Measurements from ENCODE around the gene TMEM170B. TPM values are rescaled to one million over a fixed set of nuclear protein-coding genes. Genes with fewer than 3 reads are reported as not detected.

The TMEM170B gene, protein sequence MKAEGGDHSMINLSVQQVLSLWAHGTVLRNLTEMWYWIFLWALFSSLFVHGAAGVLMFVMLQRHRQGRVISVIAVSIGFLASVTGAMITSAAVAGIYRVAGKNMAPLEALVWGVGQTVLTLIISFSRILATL
- total RNA-seq (2021) (3.5 and 3.9 TPM in 2 replicates), Bru-seq, nascent RNA (percentile 64 among the genes with signal in this experiment), BruChase-seq, experiment 1, labeled RNA remaining after a 2-hour chase (percentile 75 among the genes with signal in this experiment), BruChase-seq, experiment 2, labeled RNA remaining after a 6-hour chase (percentile 69 among the genes with signal in this experiment)
- long read RNA-seq, full-length matches to known transcripts: 7 of 8 reads
- long read RNA-seq, partial matches to known transcripts: 0 of 8 reads
- long read RNA-seq, other reads (novel, unspliced or antisense): 1 of 8 reads

- POLR2A ChIA-PET (ENCODE audit: unreplicated experiment): interaction anchor here (0.7 kb wide), 1 partner anchor 658 kb away, joined by 4 read pairs; no protein-coding TSS in a partner anchor
- Histone ChIP-seq H3K27ac (no peak within 1 kb of the TSS), H3K4me2 (peak within 1 kb of the TSS; percentile 71), H3K27me3 (ENCODE audit: insufficient read depth, low read depth) (no peaks in the 10 kb centered on the region), H3K79me2 (ENCODE audit: low read depth) (no peaks in the 10 kb centered on the region), H3K9me2 (ENCODE audit: insufficient read depth) (no peaks in the 10 kb centered on the region), H4K20me1 (ENCODE audit: insufficient read depth) (no peaks in the 10 kb centered on the region), H3K4me1 (replicated peaks; ENCODE audit: insufficient read depth) (peaks cover 21% of the 10 kb centered on the region), H2AFZ (peak within 1 kb of the TSS; percentile 83), H3K9me3 (ENCODE audit: insufficient read depth, low read depth) (no peaks in the 10 kb centered on the region), H3K36me3 (ENCODE audit: low read depth) (no peaks in the 10 kb centered on the region), H3F3A (ENCODE audit: insufficient read depth, low read depth) (peaks cover 9% of the 10 kb centered on the region; the same call in 1 of the 2 replicates), H3K4me3 (peak within 1 kb of the TSS; percentile 60)
- TF ChIP-seq, protein P1, sequence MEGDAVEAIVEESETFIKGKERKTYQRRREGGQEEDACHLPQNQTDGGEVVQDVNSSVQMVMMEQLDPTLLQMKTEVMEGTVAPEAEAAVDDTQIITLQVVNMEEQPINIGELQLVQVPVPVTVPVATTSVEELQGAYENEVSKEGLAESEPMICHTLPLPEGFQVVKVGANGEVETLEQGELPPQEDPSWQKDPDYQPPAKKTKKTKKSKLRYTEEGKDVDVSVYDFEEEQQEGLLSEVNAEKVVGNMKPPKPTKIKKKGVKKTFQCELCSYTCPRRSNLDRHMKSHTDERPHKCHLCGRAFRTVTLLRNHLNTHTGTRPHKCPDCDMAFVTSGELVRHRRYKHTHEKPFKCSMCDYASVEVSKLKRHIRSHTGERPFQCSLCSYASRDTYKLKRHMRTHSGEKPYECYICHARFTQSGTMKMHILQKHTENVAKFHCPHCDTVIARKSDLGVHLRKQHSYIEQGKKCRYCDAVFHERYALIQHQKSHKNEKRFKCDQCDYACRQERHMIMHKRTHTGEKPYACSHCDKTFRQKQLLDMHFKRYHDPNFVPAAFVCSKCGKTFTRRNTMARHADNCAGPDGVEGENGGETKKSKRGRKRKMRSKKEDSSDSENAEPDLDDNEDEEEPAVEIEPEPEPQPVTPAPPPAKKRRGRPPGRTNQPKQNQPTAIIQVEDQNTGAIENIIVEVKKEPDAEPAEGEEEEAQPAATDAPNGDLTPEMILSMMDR (conservative IDR thresholded peaks at IDR 0.05): no peak
- TF ChIP-seq EZH2 (IDR thresholded peaks at IDR 0.05; ENCODE audit: low read depth): no peak
- peak; percentile 65 to 96 for DNase-seq
- CTCF ChIA-PET: no interaction called here
- intact Hi-C loops (cut with micrococcal nuclease; ENCODE audit: unreplicated experiment): no loop called here
- BruUV-seq (replicated peaks): no TSS peak
Observed at GRCh38 chr6:11537229-11538051, at the start of gene TMEM170B. TMEM170B (plus strand) TSS chr6:11537749; CDS start chr6:11538278, 529 bp downstream.

- Histone ChIP-seq H3K4me2 (no peak overlapping the region), H3K9me2 (ENCODE audit: insufficient read depth) (no peaks in the 10 kb centered on the region), H2AFZ (no peak overlapping the region), H3K9me3 (ENCODE audit: insufficient read depth, low read depth) (no peaks in the 10 kb centered on the region), H3K4me3 (no peak overlapping the region), H3F3A (ENCODE audit: insufficient read depth, low read depth) (no peaks in the 10 kb centered on the region; the same call in 1 of the 2 replicates), H3K27ac (no peak overlapping the region), H3K79me2 (ENCODE audit: low read depth) (no peaks in the 10 kb centered on the region), H3K4me1 (replicated peaks; ENCODE audit: insufficient read depth) (peaks cover 10% of the 10 kb centered on the region), H3K36me3 (ENCODE audit: low read depth) (no peaks in the 10 kb centered on the region), H3K27me3 (ENCODE audit: insufficient read depth, low read depth) (no peaks in the 10 kb centered on the region), H4K20me1 (ENCODE audit: insufficient read depth) (no peaks in the 10 kb centered on the region)
- ChIA-PET POLR2A (ENCODE audit: unreplicated experiment) (no interaction called here), CTCF (no interaction called here)
- no TSS peak for BruUV-seq (replicated peaks)
- no peak for DNase-seq
- TF ChIP-seq, protein P1 (conservative IDR thresholded peaks at IDR 0.05): no peak
- TF ChIP-seq EZH2 (IDR thresholded peaks at IDR 0.05; ENCODE audit: low read depth): no peak
- intact Hi-C loops (cut with micrococcal nuclease; ENCODE audit: unreplicated experiment): no loop called here
Observed at GRCh38 chr6:11490996-11491395, 46.6 kb upstream of the TMEM170B start.

DNA sequence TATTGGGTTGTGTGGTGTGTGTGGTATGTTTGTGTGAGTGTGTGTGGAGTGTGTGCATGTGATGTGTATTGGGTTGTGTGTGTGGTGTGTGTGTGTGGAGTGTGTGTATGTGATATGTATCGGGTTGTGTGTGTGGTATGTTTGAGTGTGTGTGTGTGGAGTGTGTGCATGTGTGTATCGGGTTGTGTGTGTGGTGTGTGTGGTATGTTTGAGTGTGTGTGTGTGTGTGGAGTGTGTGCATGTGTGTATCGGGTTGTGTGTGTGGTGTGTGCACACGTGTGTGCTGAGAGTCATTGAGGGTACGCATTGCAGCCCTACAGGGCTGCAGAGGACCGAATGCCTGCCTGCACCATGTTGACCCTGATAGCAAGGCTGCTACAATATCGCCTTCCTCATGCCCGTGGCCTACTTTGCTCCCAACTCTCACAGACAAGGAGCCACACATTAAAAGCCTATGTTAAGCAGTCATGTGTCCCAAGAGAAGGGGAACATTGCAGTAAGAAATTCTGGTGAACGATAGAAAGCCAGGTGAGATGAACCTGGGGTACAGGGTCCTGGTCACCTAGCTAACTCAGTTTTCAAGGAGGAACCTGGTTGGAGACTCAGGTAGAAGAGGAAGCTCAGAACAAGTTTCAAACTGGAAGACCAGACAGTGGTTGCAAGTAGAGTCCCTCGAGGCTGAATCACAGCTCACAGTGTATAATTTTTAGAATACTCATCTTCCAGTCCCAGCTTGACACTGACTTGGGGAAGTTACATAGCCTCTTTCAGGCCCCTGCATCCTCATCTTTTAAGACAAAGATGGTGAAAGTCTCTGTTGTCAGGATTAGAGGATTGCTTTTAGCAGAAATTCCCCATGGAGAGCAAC is 45.7 kb upstream of the TMEM170B start:
- Histone ChIP-seq H2AFZ (no peak overlapping the region), H3K27ac (no peak overlapping the region), H3K9me2 (ENCODE audit: insufficient read depth) (no peaks in the 10 kb centered on the region), H3K79me2 (ENCODE audit: low read depth) (no peaks in the 10 kb centered on the region), H3K4me3 (no peak overlapping the region), H3K36me3 (ENCODE audit: low read depth) (no peaks in the 10 kb centered on the region), H4K20me1 (ENCODE audit: insufficient read depth) (no peaks in the 10 kb centered on the region), H3K9me3 (ENCODE audit: insufficient read depth, low read depth) (no peaks in the 10 kb centered on the region), H3K4me1 (replicated peaks; ENCODE audit: insufficient read depth) (peaks cover 12% of the 10 kb centered on the region), H3F3A (ENCODE audit: insufficient read depth, low read depth) (no peaks in the 10 kb centered on the region; the same call in 1 of the 2 replicates), H3K4me2 (no peak overlapping the region), H3K27me3 (ENCODE audit: insufficient read depth, low read depth) (no peaks in the 10 kb centered on the region)
- intact Hi-C loops (cut with micrococcal nuclease; ENCODE audit: unreplicated experiment): no loop called here
- no TSS peak for BruUV-seq (replicated peaks)
- TF ChIP-seq, protein P1 (conservative IDR thresholded peaks at IDR 0.05): no peak
- TF ChIP-seq EZH2 (IDR thresholded peaks at IDR 0.05; ENCODE audit: low read depth): no peak
- POLR2A ChIA-PET (ENCODE audit: unreplicated experiment): interaction anchor here (0.6 kb wide), 1 partner anchor 59 kb away, joined by 5 read pairs; no protein-coding TSS in a partner anchor
- CTCF ChIA-PET: no interaction called here
- DNase-seq: no peak

Data from PC-9 (cell line).